Testis (tissue), 2 donors: ENCODE results near the gene CHST3.

ENCODE experiments used
- CTCF ChIP-seq, 3 experiments: fragments of 450-650 bp in 2 of 3; fragments of 200-600 bp in 1 of 3; sonication (generic) in 1 of 3; IDR thresholded peaks; one replicate each; pipeline ENCODE4 v1.5.1; 2016 to 2019; ENCODE audit warnings: antibody characterized with exemption in 3 of 3, mild to moderate bottlenecking in 2 of 3, moderate library complexity in 1 of 3
- POLR2A ChIP-seq: fragments of 450-650 bp; IDR thresholded peaks from one replicate; pipeline ENCODE4 v1.6.1; 2017; ENCODE audit warnings: antibody characterized with exemption, mild to moderate bottlenecking, moderate library complexity

GRCh38 chr10:71981015-71981875, 17.1 kb downstream of the CHST3 start:
- TF ChIP-seq CTCF (IDR thresholded peaks at IDR 0.05) (no peak), POLR2A (no peak)
